IPS-NIHi11 (cell line): Measurements from ENCODE around the gene CAMK1D.
"Not testable (repeated sequence)": the region's sequence is repeated elsewhere in the genome, so short reads cannot be mapped to it uniquely, and the experiment has no call there.

ENCODE experiments used
- DNase-seq: peaks from one replicate; pipeline ENCODE4 v3.0.0; 2012; ENCODE audit warnings: mixed read lengths, low spot score

Gene CAMK1D

GRCh38 chr10:12724807-12725579, 375.6 kb downstream of the CAMK1D start:
- DNase-seq: peak; percentile 39

DNA sequence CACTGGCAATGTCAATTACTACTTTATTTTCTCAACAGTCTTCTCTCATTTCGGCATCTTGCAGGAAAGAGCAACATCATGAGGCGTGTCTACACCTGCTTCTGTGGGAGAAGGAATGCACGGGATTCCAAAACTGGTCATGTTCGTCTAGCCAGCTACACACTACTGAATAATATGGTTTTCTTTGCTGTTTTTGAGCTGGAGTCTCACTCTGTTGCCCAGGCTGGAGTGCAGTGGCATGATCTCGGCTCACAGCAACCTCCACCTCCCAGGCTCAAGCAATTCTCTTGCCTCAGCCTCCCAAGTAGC, 376.2 kb downstream of the CAMK1D start:
- not testable (repeated sequence) for DNase-seq

- no peak for DNase-seq
Measured at GRCh38 chr10:12726971-12727831, 377.9 kb downstream of the CAMK1D start.

DNA sequence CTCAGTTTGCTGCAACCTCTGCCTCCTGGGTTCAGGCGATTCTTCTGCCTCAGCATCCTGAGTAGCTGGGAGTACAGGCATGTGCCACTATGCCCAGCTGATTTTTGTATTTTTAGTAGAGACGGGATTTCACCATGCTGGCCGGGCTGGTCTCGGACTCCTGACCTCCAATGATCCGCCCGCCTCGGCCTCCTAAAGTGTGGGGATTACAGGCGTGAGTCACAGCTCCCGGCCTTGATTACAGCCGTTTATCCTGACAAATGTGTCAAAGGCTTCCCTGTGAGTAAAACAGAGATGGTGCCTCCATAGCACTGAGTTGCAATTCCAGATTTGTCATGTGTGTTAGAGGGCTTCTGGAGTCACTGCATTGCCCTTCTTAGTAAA, 378.5 kb downstream of the CAMK1D start:
- no peak for DNase-seq

DNA sequence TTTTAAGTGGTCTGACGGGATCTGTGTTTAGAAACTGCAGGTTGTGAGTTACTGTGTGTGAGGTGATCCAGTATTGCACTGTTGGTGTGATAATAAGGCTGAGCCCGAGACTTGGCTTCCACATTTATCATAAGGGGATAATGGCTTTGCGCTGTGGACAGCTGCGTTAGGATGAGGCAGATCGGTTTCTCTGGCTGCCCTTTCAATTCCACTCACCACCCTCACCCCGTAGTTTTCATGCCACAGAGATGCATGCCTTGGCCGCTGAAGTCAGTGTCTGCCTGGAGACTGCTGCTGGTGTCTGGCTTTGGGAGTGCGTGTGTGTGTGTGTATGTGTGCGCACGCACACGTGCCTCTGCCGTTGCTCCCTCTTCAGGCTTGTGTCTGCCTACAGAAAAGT, 379.1 kb downstream of the CAMK1D start:
- no peak for DNase-seq

DNA sequence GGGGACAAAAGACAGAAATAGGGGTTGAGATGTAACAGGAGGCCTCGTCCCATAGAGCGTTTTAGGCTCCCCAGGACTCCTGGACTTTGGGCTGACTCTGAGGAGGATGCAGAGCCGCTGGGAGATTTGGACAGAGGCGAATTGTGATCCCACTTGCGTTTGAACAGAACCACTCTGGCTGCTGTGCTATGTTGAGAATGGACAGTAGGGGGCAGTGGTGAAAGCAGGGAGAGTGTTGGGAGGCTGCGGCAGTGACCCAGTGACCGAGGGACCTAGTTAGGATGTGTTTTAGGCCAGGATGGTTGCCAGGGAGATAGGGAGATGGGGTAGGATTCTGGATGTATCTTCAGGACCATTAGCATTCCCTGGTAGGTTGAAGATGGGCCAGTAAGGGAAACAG, 380.5 kb downstream of the CAMK1D start:
- peak; percentile 74 for DNase-seq

DNA sequence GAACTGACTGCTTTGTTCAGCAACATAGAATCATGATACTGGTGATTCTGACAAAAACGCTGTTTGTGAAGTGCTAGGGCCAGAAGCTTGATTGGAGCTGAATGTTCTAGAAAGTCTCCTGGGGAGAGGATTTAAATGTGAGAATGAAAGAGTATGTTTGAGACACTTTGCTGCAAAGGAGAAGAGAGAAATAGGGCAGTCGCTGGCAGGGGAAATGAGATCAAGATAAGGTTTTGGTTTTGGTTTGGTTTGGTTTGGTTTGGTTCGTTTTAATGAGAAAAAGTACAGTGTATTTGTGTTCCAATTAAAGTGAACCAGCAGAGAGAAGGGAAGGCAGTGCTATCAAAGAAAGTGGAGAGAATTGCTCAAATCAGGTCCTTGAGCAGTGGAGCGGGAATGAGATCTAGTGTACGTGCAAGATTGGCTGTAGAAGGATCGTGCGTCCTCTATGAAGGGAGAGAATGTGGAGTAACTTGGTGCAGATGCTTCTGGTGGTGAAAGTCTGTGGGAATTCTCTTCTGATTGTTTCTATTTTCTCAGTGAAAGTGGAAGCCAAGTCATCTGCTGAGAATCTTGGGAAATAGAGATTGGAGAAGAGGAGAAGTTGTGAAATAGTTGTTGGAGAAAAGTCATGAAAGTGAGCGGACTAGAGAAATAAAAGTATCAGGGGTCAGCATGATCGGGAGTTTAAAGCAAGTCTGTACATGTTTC, 381.6 kb downstream of the CAMK1D start:
- DNase-seq: no peak

DNA sequence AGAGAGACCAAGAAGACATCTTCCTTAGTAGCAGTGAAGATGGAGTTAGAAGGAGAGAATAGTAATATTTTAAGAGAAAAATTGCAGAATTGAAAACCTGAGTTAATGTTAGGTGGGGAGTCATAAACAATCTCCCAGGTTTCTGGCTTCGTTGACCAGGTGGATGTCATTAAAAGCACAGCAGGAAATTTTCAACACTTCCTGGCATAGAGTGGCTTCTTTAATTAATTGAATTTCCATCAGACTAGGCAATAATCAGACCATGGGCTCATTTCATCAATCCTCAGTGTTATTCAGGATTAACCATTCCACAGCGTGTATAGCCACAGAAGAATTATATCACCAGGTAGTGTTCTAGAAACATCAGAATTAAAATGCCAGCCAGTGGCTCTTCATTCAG, 383.9 kb downstream of the CAMK1D start:
- no peak for DNase-seq

GRCh38 chr10:12735843-12736462, 386.6 kb downstream of the CAMK1D start:
- DNase-seq: no peak

GRCh38 chr10:12740813-12741212, 391.5 kb downstream of the CAMK1D start:
- DNase-seq: no peak

GRCh38 chr10:12741360-12741804, 392.0 kb downstream of the CAMK1D start:
- no peak for DNase-seq

- no peak for DNase-seq
Measured at GRCh38 chr10:12742771-12743170, 393.4 kb downstream of the CAMK1D start.

- DNase-seq: not testable (repeated sequence)
Measured at GRCh38 chr10:12743466-12743865, 394.1 kb downstream of the CAMK1D start.

GRCh38 chr10:12743941-12744340, 394.6 kb downstream of the CAMK1D start:
- DNase-seq: no peak

DNA sequence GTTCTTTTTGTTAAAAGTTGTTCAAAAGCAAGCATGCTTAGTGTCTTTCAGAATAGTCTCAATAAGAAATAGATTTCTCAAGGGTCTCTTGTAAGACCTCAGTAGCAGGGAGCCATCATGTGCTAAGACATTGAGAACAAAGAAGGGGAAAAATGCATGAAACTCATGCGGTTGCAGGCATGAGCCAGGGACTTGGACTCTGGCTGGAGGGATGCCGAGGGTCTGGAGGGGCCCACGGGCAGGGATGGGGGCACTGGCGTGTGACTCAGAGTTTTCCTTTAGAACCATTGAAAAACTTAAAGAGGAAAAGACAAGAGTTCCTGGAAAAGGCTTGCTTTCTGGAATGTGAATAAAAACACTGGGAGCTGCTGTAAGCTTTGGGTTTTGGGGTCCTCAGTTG, 398.8 kb downstream of the CAMK1D start:
- no peak for DNase-seq

GRCh38 chr10:12749760-12750478, 400.6 kb downstream of the CAMK1D start:
- DNase-seq: no peak

GRCh38 chr10:12750526-12751201, 401.3 kb downstream of the CAMK1D start:
- no peak for DNase-seq

DNA sequence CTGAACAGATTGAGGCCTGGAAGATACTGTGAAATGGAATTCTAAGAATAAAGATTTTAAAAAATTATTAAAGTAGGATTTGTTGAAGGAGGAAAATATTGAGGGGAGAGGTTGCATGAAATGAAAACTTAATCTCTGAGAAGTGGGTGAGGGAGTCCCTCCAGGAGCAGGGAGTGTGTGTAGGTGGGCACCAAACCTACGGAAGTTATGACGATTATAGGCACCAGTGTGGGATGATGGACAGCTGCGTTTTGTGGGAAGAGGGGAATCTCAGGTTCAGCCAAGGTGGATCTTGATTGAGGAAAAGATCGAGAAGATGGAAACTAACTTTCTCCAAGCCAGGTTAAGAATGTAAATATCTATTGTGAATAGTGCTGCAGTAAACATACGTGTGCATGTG, 405.7 kb downstream of the CAMK1D start:
- DNase-seq: no peak

- DNase-seq: no peak
Measured at GRCh38 chr10:12757351-12757750, 408.0 kb downstream of the CAMK1D start.

DNA sequence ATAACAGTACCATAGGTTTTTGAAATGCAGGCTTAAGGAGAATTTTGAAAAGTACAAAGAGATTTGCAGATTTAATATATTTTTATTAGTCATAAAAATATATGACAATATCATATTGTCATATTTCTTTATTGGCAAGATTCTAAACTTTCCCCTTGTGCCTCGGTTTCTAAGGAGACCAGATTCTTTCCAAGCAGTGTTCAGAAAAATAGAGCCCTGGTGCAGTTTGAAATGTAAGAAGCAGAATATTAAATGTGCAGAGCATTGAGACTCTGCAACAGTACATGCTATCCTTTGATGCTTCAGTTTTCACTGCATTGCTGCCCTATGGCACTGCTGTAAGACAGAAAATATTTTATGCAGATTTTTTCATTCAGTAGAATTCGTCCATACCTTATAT, 408.9 kb downstream of the CAMK1D start:
- DNase-seq: no peak

GRCh38 chr10:12766223-12766622, 416.9 kb downstream of the CAMK1D start:
- DNase-seq: no peak
